HG03159 (cell line): ENCODE measurements around the gene UBE2N.
"Not testable (repeated sequence)": the region's sequence is repeated elsewhere in the genome, so short reads cannot be mapped to it uniquely, and the experiment has no call there.

ENCODE experiments used
- ATAC-seq: cut with Tn5 transposase; IDR thresholded peaks from one replicate; pipeline ENCODE4 v1.9.1; 2021; ENCODE audit warnings: mild to moderate bottlenecking, moderate library complexity; ENCODE audit not compliant: unreplicated experiment

The UBE2N gene

DNA sequence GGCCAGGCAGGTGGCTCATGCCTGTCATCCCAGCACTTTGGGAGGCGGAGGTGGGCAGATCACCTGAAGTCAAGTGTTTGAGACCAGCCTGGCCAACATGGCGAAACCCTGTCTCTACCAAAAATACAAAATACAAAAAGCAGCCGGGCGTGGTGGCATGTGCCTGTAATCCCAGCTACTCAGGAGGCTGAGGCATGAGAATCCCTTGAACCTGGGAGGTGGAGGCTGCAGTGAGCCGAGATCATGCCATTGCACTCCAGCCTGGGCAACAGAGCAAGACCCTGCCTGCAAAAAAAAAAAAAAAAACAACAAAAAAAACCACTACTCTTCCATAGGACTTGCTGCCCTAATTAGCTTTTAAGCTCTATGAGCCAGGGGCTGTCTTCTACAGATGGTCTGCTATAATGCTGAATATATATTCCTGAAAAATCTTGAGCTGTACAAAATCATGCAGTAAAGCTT lies 59.7 kb downstream of the UBE2N start:
- ATAC-seq = not testable (repeated sequence)

DNA sequence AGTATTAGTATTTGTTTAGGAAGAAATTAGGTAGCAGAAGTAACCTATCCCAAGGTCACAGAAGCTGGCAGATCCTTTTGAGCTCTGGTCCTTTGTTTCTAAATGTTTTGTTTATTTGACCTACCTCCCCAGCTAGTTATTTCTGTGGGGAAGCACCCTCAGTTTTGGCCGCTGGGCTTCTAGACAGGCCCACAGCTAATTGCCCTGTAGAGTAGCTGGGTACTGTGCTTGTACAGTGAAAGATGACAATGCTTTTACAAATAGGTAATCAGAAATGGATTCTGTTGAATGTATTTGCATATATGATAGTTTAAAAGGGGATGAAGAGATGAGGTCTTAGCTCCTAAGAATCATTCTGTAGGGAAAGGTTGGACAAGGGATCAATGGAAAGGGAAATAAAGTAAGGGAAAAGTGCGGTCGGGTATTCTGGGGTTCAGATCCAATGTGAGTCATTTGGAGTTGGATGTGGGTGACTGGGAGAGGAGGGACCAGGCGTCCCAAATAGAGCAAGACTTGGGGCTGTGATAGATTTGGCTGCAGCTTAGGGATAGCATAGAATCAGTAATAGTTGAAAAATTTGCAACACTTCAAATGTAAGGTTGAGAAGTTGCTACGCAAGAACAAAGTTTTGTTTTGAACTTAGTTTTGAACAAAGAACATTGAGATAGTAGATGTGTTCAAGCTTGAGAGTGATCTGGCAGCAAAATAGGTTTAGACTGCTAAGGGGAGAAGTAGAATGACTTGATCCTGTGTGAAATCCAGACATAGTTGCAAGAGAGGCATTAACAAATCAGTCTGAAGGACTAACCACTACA lies 60.4 kb downstream of the UBE2N start:
- ATAC-seq = no peak

DNA sequence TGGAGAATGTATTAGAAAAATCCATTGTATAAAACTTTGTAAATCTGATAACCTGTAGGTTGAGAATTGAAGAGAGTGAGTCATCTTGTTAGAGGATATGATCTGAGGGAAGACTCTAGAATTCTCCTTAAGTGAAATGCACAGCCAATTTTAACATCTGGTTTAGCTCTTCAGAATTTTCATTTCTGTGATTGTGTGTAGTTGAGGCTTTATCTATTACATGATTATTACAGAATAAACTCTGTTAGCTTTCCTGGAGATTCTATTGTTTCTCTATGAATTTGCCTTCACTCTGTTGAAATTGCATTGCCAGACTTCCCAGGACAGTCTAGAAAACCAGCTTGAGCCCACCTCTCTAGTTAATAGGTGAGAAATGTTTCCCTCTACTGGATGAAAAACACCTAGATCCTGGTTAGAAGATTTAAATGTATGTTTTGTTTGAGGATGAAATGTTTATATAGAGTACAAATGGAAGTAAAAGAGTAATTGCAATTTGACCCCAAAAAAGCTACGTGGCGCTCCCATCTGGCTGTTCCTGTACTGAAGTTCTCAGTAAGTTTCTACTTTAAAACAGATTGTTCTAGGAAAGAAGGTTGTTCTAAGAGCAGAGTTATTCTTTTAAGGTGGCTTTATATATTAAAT lies 61.1 kb downstream of the UBE2N start:
- no peak for ATAC-seq

DNA sequence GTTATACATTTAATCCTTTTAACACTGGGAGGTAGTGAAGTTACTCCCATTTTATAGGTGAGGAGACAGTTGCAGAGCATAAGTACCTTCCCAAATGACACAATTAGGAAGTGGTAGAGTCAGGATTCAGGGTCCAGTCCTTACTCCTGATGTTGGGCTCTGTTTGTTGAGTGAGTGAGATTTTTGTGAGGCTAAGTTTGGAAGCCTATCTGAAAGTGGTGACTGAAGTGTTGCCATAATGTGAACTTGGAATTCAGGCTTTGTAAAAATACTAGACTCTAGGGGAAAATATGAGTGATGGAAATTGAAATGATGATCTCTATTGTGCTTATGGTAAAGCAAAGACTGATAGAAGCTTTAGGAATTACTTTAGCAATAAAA lies 61.8 kb downstream of the UBE2N start:
- no peak for ATAC-seq

DNA sequence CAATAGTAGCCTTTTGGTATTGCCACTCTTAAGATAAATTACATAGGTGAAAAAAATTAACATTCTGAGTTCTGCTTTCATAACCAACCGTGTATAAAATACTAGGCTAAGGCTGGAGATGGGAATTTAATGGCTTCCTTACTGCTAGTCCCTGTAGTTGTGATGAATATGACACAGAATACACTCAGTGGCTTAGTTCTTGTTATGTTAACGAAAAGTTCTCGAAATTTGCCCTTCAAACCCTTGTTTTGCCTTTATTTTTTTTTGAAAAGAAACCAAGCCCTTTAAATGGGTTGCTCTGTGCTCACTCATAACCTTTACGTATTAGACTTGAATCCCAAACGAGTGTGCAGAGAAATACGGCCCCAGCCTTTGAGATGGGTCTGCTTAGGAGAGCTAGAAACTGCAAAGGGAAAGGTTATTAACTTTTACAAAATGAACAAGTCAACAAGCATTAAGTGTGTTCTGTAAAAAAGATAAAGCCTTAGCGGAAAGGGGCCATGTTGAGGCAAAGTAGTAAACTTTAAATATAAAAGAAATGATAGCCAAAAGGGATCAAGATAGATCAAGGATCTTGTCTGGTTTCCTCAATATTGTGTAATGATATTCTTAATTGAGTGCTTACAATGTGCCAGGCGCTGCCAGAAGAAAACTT lies 62.3 kb downstream of the UBE2N start:
- no peak for ATAC-seq

DNA sequence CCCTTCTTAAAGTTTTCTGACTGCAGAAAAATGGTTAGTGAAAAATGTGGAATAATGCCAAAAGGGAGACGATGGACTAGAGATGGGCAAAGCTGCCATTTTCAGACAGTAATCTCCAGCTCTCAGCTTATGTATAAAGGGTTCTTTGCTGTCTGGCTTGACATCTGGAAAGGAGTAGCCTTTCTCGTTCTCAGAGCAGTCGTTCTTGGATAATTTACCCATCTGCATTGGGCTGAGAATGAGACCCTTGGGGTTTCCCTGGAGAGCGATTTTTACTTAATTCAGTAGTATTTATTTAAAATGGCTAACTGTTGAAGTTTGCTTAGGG lies 62.8 kb downstream of the UBE2N start:
- no peak for ATAC-seq

DNA sequence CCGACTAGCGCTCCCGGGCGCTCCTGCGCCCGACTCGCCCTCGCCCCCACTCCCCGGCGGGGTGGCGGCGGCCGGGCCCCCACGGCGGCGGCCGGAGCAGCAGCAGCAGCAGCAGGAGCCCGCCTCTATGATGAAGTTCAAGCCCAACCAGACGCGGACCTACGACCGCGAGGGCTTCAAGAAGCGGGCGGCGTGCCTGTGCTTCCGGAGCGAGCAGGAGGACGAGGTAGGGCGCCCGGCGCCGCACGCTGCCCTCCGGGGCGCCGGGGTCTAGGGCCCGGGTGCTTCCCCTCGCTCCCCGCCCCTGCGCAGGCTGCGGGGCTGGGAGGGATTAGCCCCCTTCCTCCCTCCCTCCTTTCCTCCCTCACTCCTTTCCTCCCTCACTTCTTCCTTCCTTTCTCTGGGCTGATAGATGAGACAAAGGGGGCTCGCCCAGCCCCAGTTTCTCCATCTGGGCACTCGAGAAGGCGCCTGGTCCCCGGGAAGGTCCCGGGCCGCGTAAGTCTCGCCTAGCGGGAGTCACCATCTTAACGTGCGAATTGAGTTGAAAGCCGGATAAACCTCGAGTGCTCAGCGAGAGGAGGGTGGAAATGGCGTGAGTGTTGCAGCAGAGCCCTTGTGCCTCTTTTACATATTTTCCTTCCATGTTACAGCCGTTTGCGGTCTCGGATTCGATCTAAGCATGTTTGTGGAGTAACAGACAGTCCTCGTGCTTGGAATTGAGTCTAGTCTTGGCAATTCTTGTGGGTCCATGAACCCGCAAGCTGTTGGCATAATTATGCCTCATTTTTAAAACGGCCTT lies 63.4 kb downstream of the UBE2N start:
- ATAC-seq = peak; percentile 38

DNA sequence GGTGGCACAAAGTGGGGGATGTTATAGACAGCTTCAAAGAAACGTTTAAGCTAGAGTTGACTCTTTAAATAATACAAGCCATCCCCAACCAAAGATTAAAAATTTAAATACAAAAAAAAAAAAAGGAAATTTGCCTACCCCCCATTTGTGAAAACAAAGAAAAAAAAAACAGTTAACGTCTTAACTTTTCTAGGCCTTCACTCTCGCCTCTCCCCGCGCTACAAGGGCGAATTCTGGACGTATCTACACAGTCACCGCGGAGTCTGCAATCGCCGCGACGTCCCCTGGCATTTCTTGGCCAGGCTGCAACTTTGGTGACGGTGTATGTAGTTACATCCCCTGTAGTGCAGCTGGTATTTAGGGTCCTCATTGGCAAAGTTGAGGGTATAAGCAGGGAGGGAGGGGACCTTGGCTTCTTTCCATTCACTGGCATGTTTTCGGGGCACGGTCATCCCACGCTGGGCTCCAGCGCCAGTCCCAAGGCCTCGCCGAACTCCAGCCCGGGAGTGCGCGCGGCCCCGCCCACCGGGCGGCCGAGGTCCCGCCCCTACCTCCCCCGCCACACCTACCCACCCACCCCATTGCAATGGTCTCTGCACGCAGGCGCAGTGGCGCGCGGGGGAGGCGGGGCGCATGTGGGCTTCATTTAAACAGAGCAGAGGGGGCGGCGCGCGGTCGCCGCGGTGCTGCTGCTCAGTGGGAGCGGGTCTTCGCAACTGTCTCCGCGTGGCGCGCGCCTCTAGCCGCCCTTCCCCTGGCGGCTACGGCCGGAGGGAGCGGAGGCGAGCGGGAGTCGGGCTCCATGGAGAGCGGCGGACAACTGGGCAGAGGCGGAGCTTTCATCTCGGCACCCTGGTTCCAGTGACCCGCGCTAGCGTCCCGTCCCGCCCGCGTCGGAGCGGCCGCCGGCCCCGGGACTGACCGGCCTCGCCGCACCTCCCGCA lies 64.2 kb downstream of the UBE2N start, which contains the start of gene NUDT4:
Gene NUDT4, plus strand, starts transcription at position 674 of the 944 bp plus-strand sequence. CDS start 398 bp downstream, outside the sequence.
- ATAC-seq = peak; percentile 69

DNA sequence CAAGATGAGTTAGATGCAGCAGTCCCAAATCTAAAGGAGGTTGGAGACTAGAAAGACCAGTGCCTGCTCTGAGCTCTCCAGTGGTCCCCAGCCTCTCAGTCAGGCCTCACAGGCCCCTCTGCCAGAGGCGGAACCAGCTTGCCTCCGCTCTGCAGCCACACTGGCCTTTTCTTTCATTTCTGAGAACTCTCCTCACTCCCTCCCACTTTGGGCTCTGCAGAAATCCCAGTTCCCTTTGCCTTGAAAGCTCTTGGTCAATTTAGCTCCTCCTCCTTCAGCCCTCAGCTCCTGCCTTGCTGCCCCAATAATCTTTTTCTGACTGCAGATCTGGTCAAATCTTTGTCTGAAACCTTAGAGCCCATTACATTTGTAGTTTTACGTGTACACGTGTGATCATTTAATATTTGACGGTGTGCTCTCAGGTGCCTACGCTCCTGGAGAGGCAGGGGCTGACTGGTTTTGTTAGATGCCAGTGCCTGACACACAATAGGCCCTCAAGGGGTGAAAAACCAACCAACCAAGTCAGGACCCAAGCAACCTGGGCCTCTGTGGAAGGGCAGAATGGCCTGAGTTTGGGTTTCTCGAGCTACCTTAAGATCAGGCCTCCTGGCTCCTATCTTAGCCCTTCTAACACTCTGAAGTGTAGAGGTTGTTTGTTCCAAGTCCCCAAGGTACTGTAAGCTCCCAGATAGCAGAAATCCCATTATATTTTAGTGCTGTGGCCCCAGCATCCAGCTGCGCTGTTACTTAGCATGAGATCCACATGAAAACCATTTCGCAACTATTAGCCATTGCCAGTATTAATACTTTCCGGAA lies 65.1 kb downstream of the UBE2N start:
- ATAC-seq = no peak

DNA sequence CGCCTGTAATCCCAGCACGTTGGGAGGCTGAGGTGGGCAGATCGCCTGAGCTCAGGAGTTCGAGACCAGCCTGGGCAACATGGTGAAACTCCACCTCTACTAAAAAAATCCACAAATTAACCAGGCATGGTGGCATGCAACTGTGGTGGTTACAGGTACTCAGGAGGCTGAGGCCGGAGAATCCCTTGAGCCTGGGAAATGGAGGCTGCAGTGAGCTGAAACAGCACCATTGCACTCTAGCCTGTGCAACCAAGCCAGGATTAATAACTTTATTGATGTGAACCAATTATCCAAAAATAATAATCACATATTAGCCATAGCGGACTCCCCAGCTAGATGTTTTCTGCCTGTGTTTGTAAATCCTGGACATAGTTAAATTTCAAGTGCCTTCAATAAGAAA lies 65.8 kb downstream of the UBE2N start:
- ATAC-seq = no peak

DNA sequence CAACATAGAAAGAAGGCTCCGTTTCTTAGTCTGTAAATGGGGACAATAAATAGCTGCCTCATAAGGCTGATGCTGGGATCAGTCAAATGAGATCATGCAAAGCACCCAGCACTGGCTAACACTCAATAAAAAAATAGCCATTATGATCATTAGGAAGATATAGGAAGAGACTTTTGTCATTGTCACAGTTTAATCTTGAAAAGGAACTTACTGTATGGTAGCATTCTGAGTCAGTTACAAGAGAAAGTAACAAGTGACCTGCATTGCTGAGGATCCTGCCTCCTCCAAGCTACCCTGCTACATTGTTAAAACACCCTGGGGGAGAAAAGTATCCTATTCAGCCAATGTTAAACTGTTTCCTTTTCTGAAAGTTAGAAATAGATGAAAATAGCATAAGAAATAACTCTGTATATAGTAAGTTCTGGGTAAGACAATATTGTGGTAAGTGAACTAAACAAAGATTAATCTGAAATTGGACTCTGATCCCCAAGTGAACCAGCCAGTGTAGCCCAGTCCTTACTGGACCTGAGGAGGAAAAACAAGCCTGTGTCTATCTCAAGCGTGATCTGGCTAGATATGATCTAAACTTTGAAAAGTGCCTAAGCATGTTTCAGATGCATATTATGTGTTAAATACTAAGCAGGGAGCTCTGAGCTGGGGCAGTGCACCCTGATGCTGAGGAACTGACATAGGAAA lies 67.6 kb downstream of the UBE2N start:
- no peak for ATAC-seq

DNA sequence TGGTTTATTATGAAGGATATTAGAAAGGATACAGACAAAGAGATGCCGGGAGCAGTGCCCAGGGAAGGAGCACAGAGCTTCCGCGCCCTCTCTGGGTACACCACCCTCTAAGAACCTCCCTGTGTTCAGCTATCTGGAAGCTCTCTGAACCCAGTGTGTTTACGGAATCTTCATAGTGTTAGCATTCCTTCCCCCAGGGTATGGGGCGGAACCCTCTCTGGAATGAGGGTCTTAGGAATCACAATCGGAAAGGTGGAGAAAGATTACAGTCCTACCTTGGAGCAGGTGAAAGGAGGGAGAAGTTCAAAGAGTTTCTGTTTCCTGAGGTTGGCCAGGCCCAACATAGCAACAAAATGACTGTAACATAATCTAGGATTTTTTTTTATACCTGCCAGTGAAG lies 70.8 kb downstream of the UBE2N start:
- ATAC-seq = no peak

DNA sequence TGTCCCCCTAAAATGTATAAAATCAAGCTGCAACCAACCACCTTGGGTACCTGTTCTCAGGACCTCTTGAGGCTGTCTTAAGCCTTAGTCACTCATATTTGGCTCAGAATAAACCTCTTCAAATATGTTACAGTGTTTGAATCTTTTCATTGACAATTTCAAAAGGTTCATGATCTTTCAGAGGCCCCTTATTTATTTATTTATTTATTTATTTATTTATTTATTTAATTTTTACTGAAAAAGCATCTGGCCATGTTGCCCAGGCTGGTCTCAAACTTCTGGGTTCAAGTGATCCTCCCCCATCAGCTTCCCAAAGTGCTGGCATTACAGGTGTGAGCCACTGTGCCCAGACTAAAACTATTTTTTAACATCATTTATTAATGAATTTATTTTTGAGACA lies 72.2 kb downstream of the UBE2N start:
- no peak for ATAC-seq

DNA sequence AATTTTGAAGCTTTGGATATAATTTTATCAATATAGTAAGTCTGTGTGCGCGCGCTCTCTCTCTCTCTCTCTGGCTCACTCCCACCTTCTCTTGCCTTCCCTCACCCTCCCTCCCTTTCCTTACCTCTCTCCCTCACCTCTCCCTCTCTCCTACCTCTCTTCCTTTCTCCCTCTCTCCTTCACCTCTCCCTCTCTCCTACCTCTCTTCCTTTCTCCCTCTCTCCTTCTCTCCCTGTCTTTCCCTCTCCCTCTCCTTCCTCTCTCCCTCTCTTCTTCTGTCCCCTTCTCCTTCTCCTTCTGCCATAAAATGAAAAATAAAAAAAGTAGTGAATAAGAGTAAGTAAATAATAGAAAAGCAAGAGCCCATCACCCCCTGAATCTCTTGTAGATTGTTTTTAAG lies 73.0 kb downstream of the UBE2N start:
- ATAC-seq = no peak

DNA sequence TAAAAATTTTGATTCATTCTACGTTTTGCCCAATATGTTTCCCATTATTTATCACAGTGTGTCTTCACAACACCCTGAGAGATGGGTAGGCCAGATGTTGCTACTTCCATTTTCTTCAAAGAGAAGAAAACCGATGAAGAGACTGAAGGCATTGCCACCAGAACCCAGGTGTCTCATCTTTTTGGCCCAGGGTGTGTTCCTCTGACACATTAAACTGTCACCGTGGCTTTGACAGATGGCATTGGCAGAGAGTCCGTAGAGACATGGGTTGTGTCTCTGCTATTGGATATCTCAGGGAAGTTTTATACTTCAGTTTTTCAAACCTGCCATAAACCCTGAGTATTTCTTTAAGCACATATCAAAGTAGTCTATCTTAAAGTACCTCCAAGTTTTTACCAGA lies 75.3 kb downstream of the UBE2N start:
- no peak for ATAC-seq

DNA sequence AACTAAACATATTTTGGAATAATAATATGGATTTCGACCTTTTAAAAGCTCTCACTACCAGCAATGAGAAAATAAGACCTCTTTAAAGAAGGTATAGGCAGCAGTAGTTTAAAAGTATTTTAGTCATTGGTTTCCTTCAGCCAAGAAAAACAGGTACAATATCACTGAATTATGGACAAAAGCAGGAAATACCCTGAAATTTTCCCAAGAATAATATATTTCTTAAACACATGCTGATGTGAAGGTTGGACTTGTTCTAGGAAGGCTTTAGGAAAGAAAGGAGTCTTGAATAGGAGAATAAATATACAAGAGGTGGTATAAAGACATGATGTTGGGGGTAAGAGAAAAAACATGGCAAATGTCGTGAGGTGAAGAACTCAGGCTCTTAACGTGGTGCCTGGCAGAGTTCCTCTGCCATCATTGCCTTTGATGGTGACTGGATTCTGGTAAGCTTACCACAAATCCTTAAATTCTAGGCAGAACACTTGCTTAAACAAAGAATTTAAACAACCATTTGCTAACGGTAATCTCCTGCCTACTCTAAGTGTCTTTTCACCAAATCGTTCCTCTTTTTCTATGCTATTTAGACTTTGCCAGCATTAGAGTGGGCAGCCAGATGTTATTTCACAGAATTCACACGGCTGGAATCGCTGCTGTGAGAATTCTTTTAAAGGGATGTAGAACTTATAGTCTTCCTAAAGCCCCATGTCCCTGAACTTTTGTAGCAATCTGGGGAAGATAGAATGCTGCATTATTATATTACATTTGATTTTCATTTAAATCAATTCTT lies 75.9 kb downstream of the UBE2N start:
- ATAC-seq = no peak

DNA sequence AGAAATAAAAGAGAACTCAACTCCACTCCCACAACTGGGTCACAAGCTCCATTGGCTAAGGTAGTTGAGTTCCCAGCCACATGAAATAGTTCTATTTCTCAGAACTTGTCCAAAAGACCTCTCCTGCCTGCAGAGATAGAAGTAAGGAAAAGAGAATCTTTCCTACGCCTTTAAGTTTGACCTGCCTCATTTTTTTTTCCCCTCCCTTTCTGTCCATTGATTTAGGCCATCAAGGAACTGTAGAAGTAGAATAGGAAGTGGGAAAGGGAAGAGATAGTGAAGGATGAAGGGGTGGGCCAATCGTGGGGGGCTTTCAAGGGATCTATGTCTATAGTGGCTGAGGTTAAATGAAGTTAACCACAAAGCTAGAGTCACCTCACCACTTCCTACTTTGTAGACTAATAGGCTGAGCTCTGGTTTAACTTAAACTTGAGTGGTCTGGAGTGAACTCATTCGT lies 77.9 kb downstream of the UBE2N start:
- peak; percentile 72 for ATAC-seq
